HepG2 (cell line): ENCODE data around the gene EFHD2. TPM values are rescaled to one million over a fixed set of nuclear protein-coding genes. Genes with fewer than 3 reads are reported as not detected.
A peak's percentile ranks its signal among the peaks of the same experiment; 100 is the strongest.

ENCODE experiments used
- ATAC-seq: fragments of 200-7000 bp; cut with Tn5 transposase; 3 replicates; pipeline ENCODE4 v1.9.1; 2020; ENCODE audit warnings: mild to moderate bottlenecking, moderate library complexity
- BruUV-seq: library from RNA; stranded (reverse); fragments of 400-500 nt; replicated peaks from 2 replicates; lab custom pipeline; 2021; lab: Mats Ljungman, UMichigan
- CTCF ChIA-PET: fragments of 300-600 bp; formaldehyde crosslinking; extraction: SDS; loops from one replicate; lab custom pipeline; 2021; ENCODE audit warnings: low total read pairs, inconsistent platforms, low intra/inter-chr PET ratio; lab: Yijun Ruan, JAX
- POLR2A ChIA-PET: fragments of 350-600 bp; sonication (Branson Sonifier 250); formaldehyde crosslinking; loops from one replicate; lab custom pipeline; 2020; ENCODE audit warnings: antibody characterized with exemption, inconsistent platforms; lab: Yijun Ruan, JAX
- DNase-seq: peaks from one replicate; pipeline ENCODE4 v3.0.0-alpha.2; 2015; ENCODE audit warnings: low spot score
- FAIRE-seq: peaks from 3 replicates; lab custom pipeline; 2011; peaks lifted over from hg19 to GRCh38; lab: Jason Lieb, UNC
- H2AFZ ChIP-seq: one replicate; pipeline ENCODE4 v1.6.1; 2011; ENCODE audit warnings: low read length, inconsistent platforms
- H3K27ac ChIP-seq: fragments of 300-600 bp; 3 replicates; pipeline ENCODE4 v1.8.0; 2011; ENCODE audit warnings: mixed run types, mild to moderate bottlenecking, mixed read lengths, low read length, inconsistent platforms; ENCODE audit not compliant: insufficient read depth; ENCODE audit errors: extremely low read length
- H3K27me3 ChIP-seq, 2 experiments: fragments of 200-600 bp in 1 of 2; 2 replicates in 1 of 2; 3 replicates in 1 of 2; pipeline versions ENCODE4 v1.6.0 to v1.8.0; 2011; ENCODE audit warnings: low read length in 2 of 2, mild to moderate bottlenecking in 2 of 2, moderate library complexity in 2 of 2, inconsistent platforms in 1 of 2; ENCODE audit not compliant: insufficient read depth in 2 of 2, control insufficient read depth in 1 of 2
- H3K36me3 ChIP-seq, 2 experiments: fragments of 200-600 bp in 1 of 2; replicated peaks in 1 of 2; 2 replicates in 1 of 2; 3 replicates in 1 of 2; pipeline versions ENCODE4 v1.5.1 to v1.8.0; 2011; ENCODE audit warnings: low read length in 2 of 2, inconsistent platforms in 1 of 2; ENCODE audit not compliant: insufficient read depth in 2 of 2, control insufficient read depth in 1 of 2
- H3K4me1 ChIP-seq: 2 replicates; pipeline ENCODE4 v1.5.1; 2012; ENCODE audit warnings: low read length, inconsistent platforms; ENCODE audit not compliant: insufficient read depth
- H3K4me2 ChIP-seq: 2 replicates; pipeline ENCODE4 v1.6.0; 2011; ENCODE audit warnings: low read depth, low read length, inconsistent platforms
- H3K4me3 ChIP-seq, 3 experiments: fragments of 200-600 bp in 1 of 3; sonication (generic), shearing (Covaris generic) in 1 of 3; replicated peaks in 1 of 3; 2 replicates each; pipeline ENCODE4 v1.5.1; 2011 to 2016; ENCODE audit warnings: low read length in 3 of 3, inconsistent platforms in 2 of 3, low read depth in 2 of 3, mild to moderate bottlenecking in 2 of 3, control low read depth in 1 of 3, mixed read lengths in 1 of 3; ENCODE audit not compliant: insufficient read depth in 1 of 3
- H3K79me2 ChIP-seq: one replicate; pipeline ENCODE4 v1.6.1; 2011; ENCODE audit warnings: low read length, inconsistent platforms; ENCODE audit not compliant: insufficient read depth
- H3K9ac ChIP-seq: 2 replicates; pipeline ENCODE4 v1.6.0; 2011; ENCODE audit warnings: mild to moderate bottlenecking, low read depth, low read length, inconsistent platforms; ENCODE audit not compliant: insufficient read depth
- H3K9me3 ChIP-seq: 2 replicates; pipeline ENCODE4 v1.5.1; 2012; ENCODE audit warnings: mild to moderate bottlenecking, low read length
- H4K20me1 ChIP-seq: 2 replicates; pipeline ENCODE4 v1.6.0; 2011; ENCODE audit warnings: inconsistent platforms, mild to moderate bottlenecking, low read length, moderate library complexity; ENCODE audit not compliant: insufficient read depth
- ZMYM3 ChIP-seq: sonication (generic); formaldehyde crosslinking; IDR thresholded peaks from 2 replicates; pipeline ENCODE4 v1.5.1; 2020; ENCODE audit warnings: mild to moderate bottlenecking, missing genetic modification reagents
- ZNF629 ChIP-seq: sonication (generic); formaldehyde crosslinking; conservative IDR thresholded peaks from 2 replicates; pipeline ENCODE4 v1.5.0; 2020; ENCODE audit warnings: missing genetic modification reagents
- WGBS: methylation state at CpG from one replicate; pipeline ENCODE4 v1.1.6; 2017; ENCODE audit warnings: low lambda C conversion rate; 5-methylcytosine and 5-hydroxymethylcytosine counted together
- in situ Hi-C: cut with HindIII; loops from 2 replicates; pipeline ENCODE4 v1.10.0; 2017; ENCODE audit warnings: low pct_unique_long_range_greater_than_20kb; ENCODE audit not compliant: extremely low pct_ligation_motif_present
- intact Hi-C: fragments of 100-400 bp; cut with micrococcal nuclease; formaldehyde crosslinking; loops from one replicate; pipeline ENCODE4 v1.10.0; 2022; ENCODE audit not compliant: unreplicated experiment
- polyA plus RNA-seq, 8 experiments: library from polyadenylated mRNA; depleted of rRNA in 3 of 8; stranded (reverse) in 7 of 8; unstranded in 1 of 8; fragments of >200 nt; fragmentation: Illumina TruSeq in 4 of 8; extraction: Trizol in 4 of 8; gene quantifications; 2 replicates each; pipeline versions ENCODE4 v1.2.1 to v1.2.3, GENCODE V29; 2011 to 2016; ENCODE audit warnings: low read depth in 4 of 8, missing spikeins in 1 of 8, mixed read lengths in 1 of 8; ENCODE audit not compliant: insufficient read depth in 1 of 8
- total RNA-seq, 5 experiments: library from RNA; depleted of rRNA; stranded (reverse); fragments of >200 nt; fragmentation: Illumina TruSeq; extraction: Trizol; gene quantifications; 2 replicates each; pipeline ENCODE4 v1.2.3, GENCODE V29; 2016; ENCODE audit warnings: low read depth in 1 of 5
- TF ChIP-seq, protein P1 (sequence below): sonication (generic); formaldehyde crosslinking; IDR thresholded peaks from 2 replicates; pipeline ENCODE4 v1.4.0; 2020; ENCODE audit warnings: low read depth, missing genetic modification reagents
- TF ChIP-seq, protein P2 (sequence below): sonication (generic); formaldehyde crosslinking; IDR thresholded peaks from 2 replicates; pipeline ENCODE4 v1.4.0; 2020; ENCODE audit warnings: missing genetic modification reagents

EFHD2 gene
- total and polyA plus RNA-seq, 2 of the 13 experiments (the other 11 are each of a cell fraction or from before 2014, with no cell fraction given): 9.4 to 12.7 TPM

DNA sequence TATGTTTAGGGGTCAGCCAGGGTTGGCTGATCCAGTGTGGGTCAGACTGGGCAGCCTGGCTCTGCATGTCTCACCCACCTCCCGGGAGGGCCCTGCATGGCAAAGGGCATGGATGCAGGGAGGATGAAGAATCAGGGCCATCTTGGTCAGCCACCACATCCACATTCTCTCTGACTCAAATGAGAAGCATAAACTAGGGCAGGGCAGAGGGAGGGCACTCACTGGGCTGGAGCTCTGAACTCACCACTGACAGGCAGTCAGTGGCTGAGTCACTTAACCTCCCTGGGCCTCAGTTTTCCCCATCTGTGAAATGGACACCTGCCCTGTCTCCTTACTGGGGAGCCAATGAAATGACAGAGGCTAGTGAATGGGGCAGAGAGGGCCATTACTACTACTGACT, 42.5 kb downstream of the EFHD2 start:
- in situ Hi-C loops: no loop called here

More for the DNA sequence above, 42.5 kb downstream of the EFHD2 start:
- ChIA-PET CTCF (no interaction called here), POLR2A (no interaction called here)
- WGBS: no CpG with 5 or more reads among the region's 1 CpG
- Histone ChIP-seq H3K4me2 (no peak overlapping the region), H2AFZ (no peak overlapping the region), H3K9me3 (no peaks in the 10 kb centered on the region), H3K4me3 (no peak overlapping the region), H3K36me3 (no peaks in the 10 kb centered on the region), H4K20me1 (no peaks in the 10 kb centered on the region), H3K27ac (no peak overlapping the region), H3K79me2 (no peaks in the 10 kb centered on the region), H3K9ac (no peak overlapping the region), H3K27me3 (no peaks in the 10 kb centered on the region; a peak in 1 of 5 replicates)
- ATAC-seq (no peak), FAIRE-seq (no peak), DNase-seq (no peak)
- intact Hi-C loops: no loop called here
- BruUV-seq: no TSS peak
- TF ChIP-seq ZNF629 (CRISPR knock-in tag) (peak; percentile 87), ZMYM3 (CRISPR knock-in tag) (peak; percentile 39; the same call in 1 of the 2 replicates)
- TF ChIP-seq, protein P1, sequence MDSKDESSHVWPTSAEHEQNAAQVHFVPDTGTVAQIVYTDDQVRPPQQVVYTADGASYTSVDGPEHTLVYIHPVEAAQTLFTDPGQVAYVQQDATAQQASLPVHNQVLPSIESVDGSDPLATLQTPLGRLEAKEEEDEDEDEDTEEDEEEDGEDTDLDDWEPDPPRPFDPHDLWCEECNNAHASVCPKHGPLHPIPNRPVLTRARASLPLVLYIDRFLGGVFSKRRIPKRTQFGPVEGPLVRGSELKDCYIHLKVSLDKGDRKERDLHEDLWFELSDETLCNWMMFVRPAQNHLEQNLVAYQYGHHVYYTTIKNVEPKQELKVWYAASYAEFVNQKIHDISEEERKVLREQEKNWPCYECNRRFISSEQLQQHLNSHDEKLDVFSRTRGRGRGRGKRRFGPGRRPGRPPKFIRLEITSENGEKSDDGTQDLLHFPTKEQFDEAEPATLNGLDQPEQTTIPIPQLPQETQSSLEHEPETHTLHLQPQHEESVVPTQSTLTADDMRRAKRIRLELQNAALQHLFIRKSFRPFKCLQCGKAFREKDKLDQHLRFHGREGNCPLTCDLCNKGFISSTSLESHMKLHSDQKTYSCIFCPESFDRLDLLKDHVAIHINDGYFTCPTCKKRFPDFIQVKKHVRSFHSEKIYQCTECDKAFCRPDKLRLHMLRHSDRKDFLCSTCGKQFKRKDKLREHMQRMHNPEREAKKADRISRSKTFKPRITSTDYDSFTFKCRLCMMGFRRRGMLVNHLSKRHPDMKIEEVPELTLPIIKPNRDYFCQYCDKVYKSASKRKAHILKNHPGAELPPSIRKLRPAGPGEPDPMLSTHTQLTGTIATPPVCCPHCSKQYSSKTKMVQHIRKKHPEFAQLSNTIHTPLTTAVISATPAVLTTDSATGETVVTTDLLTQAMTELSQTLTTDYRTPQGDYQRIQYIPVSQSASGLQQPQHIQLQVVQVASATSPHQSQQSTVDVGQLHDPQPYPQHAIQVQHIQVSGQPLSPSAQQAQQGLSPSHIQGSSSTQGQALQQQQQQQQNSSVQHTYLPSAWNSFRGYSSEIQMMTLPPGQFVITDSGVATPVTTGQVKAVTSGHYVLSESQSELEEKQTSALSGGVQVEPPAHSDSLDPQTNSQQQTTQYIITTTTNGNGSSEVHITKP: no peak
- TF ChIP-seq, protein P2, sequence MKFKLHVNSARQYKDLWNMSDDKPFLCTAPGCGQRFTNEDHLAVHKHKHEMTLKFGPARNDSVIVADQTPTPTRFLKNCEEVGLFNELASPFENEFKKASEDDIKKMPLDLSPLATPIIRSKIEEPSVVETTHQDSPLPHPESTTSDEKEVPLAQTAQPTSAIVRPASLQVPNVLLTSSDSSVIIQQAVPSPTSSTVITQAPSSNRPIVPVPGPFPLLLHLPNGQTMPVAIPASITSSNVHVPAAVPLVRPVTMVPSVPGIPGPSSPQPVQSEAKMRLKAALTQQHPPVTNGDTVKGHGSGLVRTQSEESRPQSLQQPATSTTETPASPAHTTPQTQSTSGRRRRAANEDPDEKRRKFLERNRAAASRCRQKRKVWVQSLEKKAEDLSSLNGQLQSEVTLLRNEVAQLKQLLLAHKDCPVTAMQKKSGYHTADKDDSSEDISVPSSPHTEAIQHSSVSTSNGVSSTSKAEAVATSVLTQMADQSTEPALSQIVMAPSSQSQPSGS: no peak
- TF ChIP-seq, all 625 proteins: peak for 2
- H3K4me1 ChIP-seq: peaks cover 7% of the 10 kb centered on the region
